H1 (cell line): ENCODE data around the gene TBC1D7. TPM values are rescaled to one million over a fixed set of nuclear protein-coding genes. Genes with fewer than 3 reads are reported as not detected.

Experiments
- CTCF ChIA-PET: fragments of 300-600 bp; sonication (Branson Sonifier 250); formaldehyde crosslinking; loops from one replicate; lab custom pipeline; 2021; ENCODE audit not compliant: partially characterized antibody; lab: Charles Lee
- POLR2A ChIA-PET: fragments of 300-600 bp; sonication (Branson Sonifier 250); formaldehyde crosslinking; loops from one replicate; lab custom pipeline; 2021; ENCODE audit warnings: inconsistent platforms; ENCODE audit not compliant: partially characterized antibody; lab: Charles Lee
- DNase-seq, 2 experiments: peaks; one replicate each; pipeline versions ENCODE4 v3.0.0 to v3.0.0-alpha.2; 2010 to 2022; ENCODE audit warnings: low spot score in 2 of 2, low read depth in 1 of 2, mixed read lengths in 1 of 2
- FAIRE-seq: peaks from 2 replicates; lab custom pipeline; 2011; peaks lifted over from hg19 to GRCh38; lab: Jason Lieb, UNC
- H2AFZ ChIP-seq: 2 replicates; pipeline ENCODE4 v1.8.1; 2012; ENCODE audit warnings: low read length, inconsistent platforms
- H2AK5ac ChIP-seq: 2 replicates; pipeline ENCODE4 v1.6.1; 2013; ENCODE audit warnings: low read depth, low read length
- H2BK120ac ChIP-seq: replicated peaks from 2 replicates; pipeline ENCODE3; 2013; ENCODE audit warnings: low read depth, low read length, inconsistent platforms
- H2BK12ac ChIP-seq: 2 replicates; pipeline ENCODE4 v1.6.1; 2013; ENCODE audit warnings: low read depth, low read length
- H2BK15ac ChIP-seq: 2 replicates; pipeline ENCODE4 v1.6.1; 2013; ENCODE audit warnings: low read length
- H2BK20ac ChIP-seq: 2 replicates; pipeline ENCODE4 v1.6.1; 2013; ENCODE audit warnings: low read length
- H2BK5ac ChIP-seq: 2 replicates; pipeline ENCODE4 v1.6.1; 2013; ENCODE audit warnings: low read depth, low read length
- H3K14ac ChIP-seq: 2 replicates; pipeline ENCODE4 v1.6.1; 2013; ENCODE audit warnings: inconsistent platforms; ENCODE audit not compliant: insufficient read length
- H3K18ac ChIP-seq: 2 replicates; pipeline ENCODE4 v1.6.1; 2013; ENCODE audit warnings: low read length; ENCODE audit errors: extremely low read depth
- H3K23ac ChIP-seq: 2 replicates; pipeline ENCODE4 v1.6.1; 2013; ENCODE audit warnings: inconsistent platforms; ENCODE audit not compliant: insufficient read length
- H3K23me2 ChIP-seq: 2 replicates; pipeline ENCODE4 v1.6.1; 2013; ENCODE audit warnings: low read depth, low read length
- H3K27ac ChIP-seq: 2 replicates; pipeline ENCODE4 v1.6.1; 2011; ENCODE audit warnings: low read depth, low read length, inconsistent platforms
- H3K27me3 ChIP-seq, 4 experiments: replicated peaks in 1 of 4; 1 replicate in 1 of 4; 2 replicates in 3 of 4; pipeline versions ENCODE4 v1.6.1 to v1.8.1; 2011 to 2013; ENCODE audit warnings: low read length in 3 of 4, mild to moderate bottlenecking in 3 of 4, inconsistent platforms in 2 of 4, mixed read lengths in 2 of 4, moderate library complexity in 1 of 4; ENCODE audit not compliant: control insufficient read depth in 3 of 4, insufficient read depth in 3 of 4; ENCODE audit errors: extremely low read depth in 1 of 4
- H3K36me3 ChIP-seq, 4 experiments: 2 replicates each; pipeline versions ENCODE4 v1.6.1 to v1.8.1; 2011 to 2013; ENCODE audit warnings: mild to moderate bottlenecking in 4 of 4, low read length in 3 of 4, moderate library complexity in 2 of 4, control low read depth in 1 of 4, inconsistent platforms in 1 of 4; ENCODE audit not compliant: insufficient read depth in 4 of 4, control insufficient read depth in 2 of 4
- H3K4ac ChIP-seq: replicated peaks from 2 replicates; pipeline ENCODE3; 2013; ENCODE audit warnings: low read length, low read depth, mixed read lengths, inconsistent platforms; ENCODE audit not compliant: insufficient read length
- H3K4me1 ChIP-seq, 4 experiments: replicated peaks in 1 of 4; 1 replicate in 1 of 4; 2 replicates in 3 of 4; pipeline versions ENCODE4 v1.6.1 to v1.8.1; 2011 to 2013; ENCODE audit warnings: low read length in 3 of 4, inconsistent platforms in 2 of 4, mixed read lengths in 1 of 4; ENCODE audit not compliant: insufficient read depth in 4 of 4, control insufficient read depth in 3 of 4
- H3K4me2 ChIP-seq, 2 experiments: 2 replicates each; pipeline versions ENCODE4 v1.6.1 to v1.8.1; 2011 to 2013; ENCODE audit warnings: low read depth in 2 of 2, low read length in 2 of 2, control low read depth in 1 of 2, inconsistent platforms in 1 of 2, mild to moderate bottlenecking in 1 of 2; ENCODE audit not compliant: insufficient read depth in 1 of 2
- H3K4me3 ChIP-seq, 4 experiments: fragments of 200-600, 300-600 bp in 1 of 4; sonication (generic), shearing (Covaris generic), sonication (Bioruptor Twin) in 1 of 4; 2 replicates each; pipeline versions ENCODE4 v1.5.1 to v1.8.1; 2011 to 2016; ENCODE audit warnings: low read length in 4 of 4, low read depth in 3 of 4, control low read depth in 2 of 4, inconsistent platforms in 2 of 4, mild to moderate bottlenecking in 2 of 4, mixed read lengths in 1 of 4, moderate library complexity in 1 of 4; ENCODE audit not compliant: insufficient read depth in 2 of 4; ENCODE audit errors: extremely low read depth in 1 of 4
- H3K56ac ChIP-seq: replicated peaks from 2 replicates; pipeline ENCODE3; 2013; ENCODE audit warnings: low read depth, mild to moderate bottlenecking, mixed read lengths, low read length, inconsistent platforms; ENCODE audit not compliant: insufficient read length
- H3K79me1 ChIP-seq: 2 replicates; pipeline ENCODE4 v1.6.1; 2013; ENCODE audit warnings: low read depth, low read length, control low read depth
- H3K79me2 ChIP-seq, 2 experiments: 2 replicates each; pipeline versions ENCODE4 v1.6.1 to v1.8.1; 2012 to 2013; ENCODE audit warnings: low read length in 2 of 2, mild to moderate bottlenecking in 2 of 2, inconsistent platforms in 1 of 2; ENCODE audit not compliant: insufficient read depth in 2 of 2, control insufficient read depth in 1 of 2
- H3K9ac ChIP-seq, 4 experiments: replicated peaks in 1 of 4; 1 replicate in 1 of 4; 2 replicates in 3 of 4; pipeline versions ENCODE4 v1.6.1 to v1.8.1; 2011 to 2013; ENCODE audit warnings: low read depth in 3 of 4, low read length in 3 of 4, control low read depth in 2 of 4, mild to moderate bottlenecking in 2 of 4, moderate library complexity in 2 of 4, inconsistent platforms in 1 of 4; ENCODE audit errors: extremely low read depth in 1 of 4
- H3K9me3 ChIP-seq, 2 experiments: 2 replicates each; pipeline versions ENCODE4 v1.6.1 to v1.8.1; 2012 to 2013; ENCODE audit warnings: mild to moderate bottlenecking in 2 of 2, moderate library complexity in 2 of 2, control low read depth in 1 of 2, inconsistent platforms in 1 of 2, low read depth in 1 of 2, low read length in 1 of 2, mixed read lengths in 1 of 2; ENCODE audit not compliant: insufficient read depth in 2 of 2
- H4K20me1 ChIP-seq, 2 experiments: replicated peaks in 1 of 2; 2 replicates each; pipeline versions ENCODE3 to v1.8.1; 2011 to 2013; ENCODE audit warnings: inconsistent platforms in 2 of 2, low read length in 2 of 2, mild to moderate bottlenecking in 1 of 2; ENCODE audit not compliant: insufficient read depth in 2 of 2, control insufficient read depth in 1 of 2
- H4K5ac ChIP-seq: 2 replicates; pipeline ENCODE4 v1.6.1; 2013; ENCODE audit warnings: low read length, low read depth, mixed read lengths, inconsistent platforms; ENCODE audit not compliant: insufficient read length
- H4K8ac ChIP-seq: 2 replicates; pipeline ENCODE4 v1.8.0; 2013; ENCODE audit warnings: mild to moderate bottlenecking, moderate library complexity, low read length, inconsistent platforms; ENCODE audit not compliant: insufficient read depth; ENCODE audit errors: extremely low read depth
- H4K91ac ChIP-seq: replicated peaks from 2 replicates; pipeline ENCODE3; 2013; ENCODE audit warnings: low read length, mixed read lengths, inconsistent platforms; ENCODE audit not compliant: insufficient read length
- CREB1 ChIP-seq: IDR thresholded peaks from 2 replicates; pipeline ENCODE4 v1.6.1; 2012; ENCODE audit warnings: inconsistent platforms
- RNF2 ChIP-seq: fragments of 200-900, 300-1000 bp; sonication (generic); IDR thresholded peaks from 2 replicates; pipeline ENCODE4 v1.7.1; 2016; ENCODE audit warnings: borderline replicate concordance, low read depth, mild to moderate bottlenecking, antibody characterized with exemption, low read length; ENCODE audit not compliant: poor library complexity, severe bottlenecking; ENCODE audit errors: missing control alignments
- SIX5 ChIP-seq: IDR thresholded peaks from 2 replicates; pipeline ENCODE4 v1.6.1; 2011; ENCODE audit warnings: mild to moderate bottlenecking, low read depth, low read length
- SP2 ChIP-seq: IDR thresholded peaks from 2 replicates; pipeline ENCODE4 v1.6.1; 2012; ENCODE audit warnings: mild to moderate bottlenecking, low read length, inconsistent platforms
- SRF ChIP-seq: IDR thresholded peaks from 2 replicates; pipeline ENCODE4 v1.6.1; 2011; ENCODE audit warnings: mild to moderate bottlenecking, low read depth, low read length, moderate library complexity
- SUZ12 ChIP-seq: fragments of 200-600 bp; sonication (generic); IDR thresholded peaks from 2 replicates; pipeline ENCODE4 v1.6.1; 2012; ENCODE audit warnings: mild to moderate bottlenecking, inconsistent platforms, low read length, moderate library complexity, mixed read lengths
- TAF7 ChIP-seq: optimal IDR thresholded peaks from 2 replicates; pipeline ENCODE3; 2011; ENCODE audit warnings: low read depth, mild to moderate bottlenecking, inconsistent platforms, low read length, moderate library complexity, borderline replicate concordance
- WGBS, 2 experiments: shearing (Covaris generic) in 1 of 2; methylation state at CpG; one replicate each; pipeline versions ENCODE4 v1.1.6 to v1.1.7; 2013 to 2015; ENCODE audit warnings: low lambda C conversion rate in 2 of 2, mixed read lengths in 2 of 2, inconsistent platforms in 1 of 2, low coverage in 1 of 2, missing lambda C conversion rate in 1 of 2; ENCODE audit not compliant: insufficient replicate concordance in 2 of 2, insufficient coverage in 1 of 2, insufficient read length in 1 of 2; ENCODE audit errors: extremely low coverage in 1 of 2, missing lambda C conversion rate in 1 of 2; 5-methylcytosine and 5-hydroxymethylcytosine counted together
- polyA plus RNA-seq, 7 experiments: library from polyadenylated mRNA; depleted of rRNA in 3 of 7; stranded (reverse) in 5 of 7; unstranded in 2 of 7; fragments of >200 nt in 5 of 7; fragments of 200-250 nt in 2 of 7; gene quantifications; 1 replicate in 5 of 7; 2 replicates in 1 of 7; 4 replicates in 1 of 7; pipeline versions ENCODE4 v1.2.1 to v1.2.3, GENCODE V29; 2011 to 2013; ENCODE audit warnings: missing spikeins in 2 of 7, mixed read lengths in 2 of 7
- total RNA-seq: library from RNA; stranded (reverse); fragmentation: NEBNext Ultra II Directional; extraction: Animal tissue kit (Norgen Biotek cat#: 25700); gene quantifications from 2 replicates; pipeline ENCODE4 v1.2.1, GENCODE V29; 2021

Gene TBC1D7
- total and polyA plus RNA-seq, 2 of the 8 experiments (the other 6 are each of a cell fraction or from before 2014, with no cell fraction given) = 46.1 to 55.2 TPM

DNA sequence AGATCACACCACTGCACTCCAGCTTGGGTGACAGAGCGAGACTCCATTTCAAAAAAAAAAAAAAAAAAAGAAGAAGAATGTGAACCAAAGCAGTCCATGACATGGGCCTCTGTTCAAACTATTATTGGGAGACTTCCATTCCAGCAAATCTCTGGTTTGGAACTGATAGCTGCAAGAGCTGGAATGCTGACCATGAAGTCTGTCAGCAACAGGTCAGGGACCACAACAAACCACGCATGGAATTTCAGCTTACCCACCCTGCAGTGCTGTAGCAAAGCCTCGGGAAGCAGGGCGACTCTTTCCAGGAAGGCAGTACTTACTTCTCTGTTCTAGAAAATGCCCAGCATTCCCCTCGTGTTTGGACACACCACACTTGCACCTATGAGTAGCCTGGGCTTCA is 34.1 kb upstream of the TBC1D7 start:
- no peaks in the 10 kb centered on the region for H3K79me2 ChIP-seq
- peaks cover 4 to 12% (median 7%) of the 10 kb centered on the region in 4 experiments; a peak in 5 of 7 replicates for H3K4me1 ChIP-seq
- H4K8ac ChIP-seq = no peak overlapping the region
- no peaks in the 10 kb centered on the region for H3K23me2 ChIP-seq
- H2BK15ac ChIP-seq = no peak overlapping the region
- H3K27ac ChIP-seq = no peak overlapping the region
- no peak overlapping the region for H2BK120ac ChIP-seq
- ChIA-PET POLR2A (interaction anchor here (0.6 to 1.7 kb wide), 3 partner anchors 11 to 212 kb away, joined by 3 to 8 read pairs (median 3); partner anchors contain the start of gene SIRT5), CTCF (interaction anchor here (0.7 to 1.1 kb wide), 6 partner anchors 13 to 154 kb away, joined by 3 read pairs; no protein-coding TSS in a partner anchor)
- H3K9me3 ChIP-seq = no peaks in the 10 kb centered on the region
- H2BK20ac ChIP-seq = no peak overlapping the region
- H3K4me3 ChIP-seq = no peak overlapping the region
- no peaks in the 10 kb centered on the region for H3K79me1 ChIP-seq
- H3K14ac ChIP-seq = no peak overlapping the region
- no peak for TF ChIP-seq SUZ12
- TF ChIP-seq RNF2 = no peak
- no peak for TF ChIP-seq CREB1
- TF ChIP-seq SIX5 = no peak
- TF ChIP-seq TAF7 = no peak
- TF ChIP-seq SRF = no peak
- TF ChIP-seq SP2 = no peak
- no peak overlapping the region for H3K4me2 ChIP-seq
- DNase-seq (no peak), FAIRE-seq (no peak)
- no peak overlapping the region for H2BK12ac ChIP-seq
- H3K4ac ChIP-seq = no peak overlapping the region
- H3K27me3 ChIP-seq = no peaks in the 10 kb centered on the region
- H3K23ac ChIP-seq = no peak overlapping the region
- H3K18ac ChIP-seq = no peak overlapping the region
- no peaks in the 10 kb centered on the region for H4K20me1 ChIP-seq
- no peak overlapping the region for H3K56ac ChIP-seq
- peaks cover 0 to 4% (median 0%) of the 10 kb centered on the region in 4 experiments; a peak in 1 of 8 replicates for H3K36me3 ChIP-seq
- no peak overlapping the region for H4K5ac ChIP-seq
- 83% methylated on average over 4 of the region's 5 CpGs; no CpG with 5 or more reads in 1 of the 2 experiments for WGBS, 2 experiments
- H4K91ac ChIP-seq = no peak overlapping the region
- no peak overlapping the region for H2AFZ ChIP-seq
- H2AK5ac ChIP-seq = no peak overlapping the region
- no peak overlapping the region; a peak in 1 of 7 replicates for H3K9ac ChIP-seq
- H2BK5ac ChIP-seq = no peak overlapping the region
